ENCODE data around the gene EIPR1. TPM values are rescaled to one million over a fixed set of nuclear protein-coding genes. Genes with fewer than 3 reads are reported as not detected.
"Not testable (repeated sequence)": the region's sequence is repeated elsewhere in the genome, so short reads cannot be mapped to it uniquely, and the experiment has no call there.

EIPR1 gene
- polyA plus RNA-seq, 1 donor from 2014 or later, result 138 TPM

- H3K79me2 ChIP-seq (replicated peaks; ENCODE audit: insufficient read depth, low read length); H4K20me1 ChIP-seq (ENCODE audit: insufficient read depth); H3K36me3 ChIP-seq (ENCODE audit: insufficient read depth, low read length); H3K9ac ChIP-seq (ENCODE audit: low read length); H3K9me2 ChIP-seq (ENCODE audit: insufficient read depth, low read length); H3F3A ChIP-seq (ENCODE audit: insufficient read depth, low read length, poor library complexity, severe bottlenecking); H2AFZ ChIP-seq (ENCODE audit: low read depth, low read length); H3K9me3 ChIP-seq (ENCODE audit: low read length); H3K27me3 ChIP-seq (ENCODE audit: insufficient read depth, low read depth, low read length); H3K4me3 ChIP-seq (ENCODE audit: low read length); H3K4me2 ChIP-seq (ENCODE audit: low read length); H3K27ac ChIP-seq (ENCODE audit: low read length): not testable (repeated sequence)
Measured at GRCh38 chr2:3369340-3370181, 8.1 kb downstream of the EIPR1 start.

- H3F3A ChIP-seq (ENCODE audit: insufficient read depth, low read length, poor library complexity, severe bottlenecking), result no peaks in the 10 kb centered on the region
- H3K4me2 ChIP-seq (ENCODE audit: low read length), result no peak overlapping the region
- no peak overlapping the region for H2AFZ ChIP-seq (ENCODE audit: low read depth, low read length)
- no peak overlapping the region for H3K27ac ChIP-seq (ENCODE audit: low read length)
- no peaks in the 10 kb centered on the region for H3K27me3 ChIP-seq (ENCODE audit: insufficient read depth, low read depth, low read length)
- no peak overlapping the region for H3K9ac ChIP-seq (ENCODE audit: low read length)
- H3K36me3 ChIP-seq (ENCODE audit: insufficient read depth, low read length), result no peaks in the 10 kb centered on the region
- no peaks in the 10 kb centered on the region for H3K9me2 ChIP-seq (ENCODE audit: insufficient read depth, low read length)
- peaks cover 17% of the 10 kb centered on the region for H3K79me2 ChIP-seq (replicated peaks; ENCODE audit: insufficient read depth, low read length)
- TF ChIP-seq RAD21 (conservative IDR thresholded peaks at IDR 0.05) (no peak), TAF1 (IDR thresholded peaks at IDR 0.05; ENCODE audit: low read depth) (no peak), REST (IDR thresholded peaks at IDR 0.05; ENCODE audit: borderline replicate concordance) (no peak), POLR2AphosphoS5 (IDR thresholded peaks at IDR 0.05) (no peak), MXI1 (conservative IDR thresholded peaks at IDR 0.05; ENCODE audit: poor library complexity, severe bottlenecking) (no peak), EZH2 (IDR thresholded peaks at IDR 0.05; ENCODE audit: borderline replicate concordance, insufficient read depth, low read length, poor library complexity, severe bottlenecking) (no peak)
- H3K4me3 ChIP-seq (ENCODE audit: low read length), result no peak overlapping the region
- peaks cover 8% of the 10 kb centered on the region for H3K9me3 ChIP-seq (ENCODE audit: low read length)
- H4K20me1 ChIP-seq (ENCODE audit: insufficient read depth), result no peaks in the 10 kb centered on the region
Measured at GRCh38 chr2:3368261-3368722, 9.3 kb downstream of the EIPR1 start.

DNA sequence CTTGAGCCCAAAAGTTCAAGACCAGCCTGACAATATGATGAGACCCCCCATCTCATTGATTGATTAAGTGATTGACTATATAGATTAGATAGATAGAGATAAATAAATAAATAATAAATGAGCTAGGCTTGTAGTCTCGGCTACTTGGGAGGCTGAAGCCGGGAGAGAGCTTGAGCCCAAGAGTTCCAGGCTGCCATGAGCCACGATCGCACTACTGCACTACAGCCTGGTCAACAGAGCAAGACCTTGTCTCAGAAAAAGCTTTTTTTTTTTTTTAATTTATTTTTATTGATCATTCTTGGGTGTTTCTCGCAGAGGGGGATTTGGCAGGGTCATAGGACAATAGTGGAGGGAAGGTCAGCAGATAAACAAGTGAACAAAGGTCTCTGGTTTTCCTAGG is 12.4 kb downstream of the EIPR1 start:
- H3K79me2 ChIP-seq (replicated peaks; ENCODE audit: insufficient read depth, low read length), result peaks cover 19% of the 10 kb centered on the region
- H4K20me1 ChIP-seq (ENCODE audit: insufficient read depth), result no peaks in the 10 kb centered on the region
- no peak overlapping the region for H3K4me3 ChIP-seq (ENCODE audit: low read length)

More for the DNA sequence above, 12.4 kb downstream of the EIPR1 start:
- no peak overlapping the region for H3K27ac ChIP-seq (ENCODE audit: low read length)
- no peaks in the 10 kb centered on the region for H3K36me3 ChIP-seq (ENCODE audit: insufficient read depth, low read length)
- TF ChIP-seq SMC3 (conservative IDR thresholded peaks at IDR 0.05; ENCODE audit: poor library complexity), result no peak
- TF ChIP-seq CTCF (IDR thresholded peaks at IDR 0.05; ENCODE audit: poor library complexity, severe bottlenecking), result no peak
- no peak for TF ChIP-seq EZH2 (IDR thresholded peaks at IDR 0.05; ENCODE audit: borderline replicate concordance, insufficient read depth, low read length, poor library complexity, severe bottlenecking)
- no peak for TF ChIP-seq REST (IDR thresholded peaks at IDR 0.05; ENCODE audit: borderline replicate concordance)
- no peak for TF ChIP-seq EP300 (conservative IDR thresholded peaks at IDR 0.05; ENCODE audit: poor library complexity, severe bottlenecking)
- no peak for TF ChIP-seq MXI1 (conservative IDR thresholded peaks at IDR 0.05; ENCODE audit: poor library complexity, severe bottlenecking)
- H3K9me3 ChIP-seq (ENCODE audit: low read length), result peaks cover 8% of the 10 kb centered on the region
- H2AFZ ChIP-seq (ENCODE audit: low read depth, low read length), result no peak overlapping the region
- H3K4me2 ChIP-seq (ENCODE audit: low read length), result no peak overlapping the region
- H3K9ac ChIP-seq (ENCODE audit: low read length), result no peak overlapping the region
- H3K27me3 ChIP-seq (ENCODE audit: insufficient read depth, low read depth, low read length), result no peaks in the 10 kb centered on the region
- no peaks in the 10 kb centered on the region for H3F3A ChIP-seq (ENCODE audit: insufficient read depth, low read length, poor library complexity, severe bottlenecking)
- no peaks in the 10 kb centered on the region for H3K9me2 ChIP-seq (ENCODE audit: insufficient read depth, low read length)

Measured in neural cell (in vitro differentiated cells).